GM12878 (cell line): Measurements from ENCODE around the gene TNRC6C. TPM values are rescaled to one million over a fixed set of nuclear protein-coding genes. Genes with fewer than 3 reads are reported as not detected.
A peak's percentile ranks its signal among the peaks of the same experiment; 100 is the strongest.

Experiments
- ATAC-seq: fragments of 200-7000 bp; cut with Tn5 transposase; 3 replicates; pipeline ENCODE4 v1.9.1; 2020; ENCODE audit warnings: mild to moderate bottlenecking, moderate library complexity
- BruUV-seq: library from RNA; stranded (reverse); fragments of 400-500 nt; replicated peaks from 2 replicates; lab custom pipeline; 2021; lab: Mats Ljungman, UMichigan
- CTCF ChIA-PET: fragments of 300-600 bp; sonication (Branson Sonifier 250); formaldehyde crosslinking; extraction: SDS; loops from one replicate; lab custom pipeline; 2021; ENCODE audit warnings: inconsistent platforms; lab: Yijun Ruan, JAX
- POLR2A ChIA-PET: fragments of 350-600 bp; formaldehyde crosslinking; extraction: SDS; loops from one replicate; lab custom pipeline; 2021; ENCODE audit warnings: inconsistent platforms; lab: Charles Lee
- RAD21 ChIA-PET: fragments of 300-600 bp; sonication (Branson Sonifier 250); formaldehyde crosslinking; loops from one replicate; lab custom pipeline; 2023; ENCODE audit warnings: antibody characterized with exemption; ENCODE audit not compliant: unreplicated experiment; lab: Charles Lee
- SMC1A ChIA-PET: fragments of 300-600 bp; sonication (Branson Sonifier 250); formaldehyde crosslinking; loops from one replicate; lab custom pipeline; 2023; ENCODE audit not compliant: unreplicated experiment, uncharacterized antibody; lab: Charles Lee
- DNase-seq: peaks from one replicate; pipeline ENCODE4 v3.0.0-alpha.2; 2011; ENCODE audit warnings: low read depth, low spot score
- FAIRE-seq: peaks from 3 replicates; lab custom pipeline; 2011; peaks lifted over from hg19 to GRCh38; lab: Jason Lieb, UNC
- H2AFZ ChIP-seq: 2 replicates; pipeline ENCODE4 v1.6.0; 2011; ENCODE audit warnings: low read depth, low read length, control low read depth; ENCODE audit not compliant: control insufficient read depth
- H3K27ac ChIP-seq: 2 replicates; pipeline ENCODE4 v1.5.1; 2011; ENCODE audit warnings: control low read depth; ENCODE audit not compliant: control insufficient read depth, insufficient read depth
- H3K27me3 ChIP-seq, 2 experiments: replicated peaks in 1 of 2; 2 replicates each; pipeline versions ENCODE4 v1.6.0 to v1.6.1; 2011; ENCODE audit warnings: low read length in 1 of 2; ENCODE audit not compliant: control insufficient read depth in 2 of 2, insufficient read depth in 2 of 2
- H3K36me3 ChIP-seq, 2 experiments: 2 replicates each; pipeline ENCODE4 v1.5.1; 2011; ENCODE audit warnings: low read length in 1 of 2; ENCODE audit not compliant: control insufficient read depth in 2 of 2, insufficient read depth in 2 of 2
- H3K4me1 ChIP-seq: 2 replicates; pipeline ENCODE4 v1.6.1; 2011; ENCODE audit warnings: mild to moderate bottlenecking, low read length, moderate library complexity, mixed read lengths; ENCODE audit not compliant: control insufficient read depth, insufficient read depth
- H3K4me2 ChIP-seq: 2 replicates; pipeline ENCODE4 v1.6.0; 2011; ENCODE audit warnings: control low read depth; ENCODE audit not compliant: control insufficient read depth, insufficient read depth
- H3K4me3 ChIP-seq: fragments of 200-600 bp; sonication (generic); 2 replicates; pipeline ENCODE4 v1.5.1; 2016
- H3K79me2 ChIP-seq: 2 replicates; pipeline ENCODE4 v1.6.0; 2011; ENCODE audit warnings: low read length; ENCODE audit not compliant: control insufficient read depth, insufficient read depth
- H3K9ac ChIP-seq: 2 replicates; pipeline ENCODE4 v1.8.0; 2011; ENCODE audit warnings: low read length, control low read depth, mixed read lengths; ENCODE audit not compliant: control insufficient read depth, insufficient read depth
- H3K9me3 ChIP-seq: replicated peaks from 3 replicates; pipeline ENCODE4 v1.5.1; 2011; ENCODE audit warnings: mild to moderate bottlenecking, low read length; ENCODE audit not compliant: control insufficient read depth, insufficient read depth
- H4K20me1 ChIP-seq: 2 replicates; pipeline ENCODE4 v1.6.0; 2011; ENCODE audit not compliant: control insufficient read depth, insufficient read depth
- BHLHE40 ChIP-seq, 2 experiments: fragments of 450-650 bp in 1 of 2; IDR thresholded peaks; 2 replicates each; pipeline ENCODE4 v1.6.1; 2011 to 2017; ENCODE audit warnings: low read depth in 2 of 2, borderline replicate concordance in 1 of 2, improper control_type of control experiment in 1 of 2, low read length in 1 of 2, mild to moderate bottlenecking in 1 of 2
- CHD4 ChIP-seq: fragments of 200-600 bp; sonication (generic); IDR thresholded peaks from 2 replicates; pipeline ENCODE4 v1.6.1; 2016; ENCODE audit warnings: mild to moderate bottlenecking
- CREB1 ChIP-seq: IDR thresholded peaks from 2 replicates; pipeline ENCODE4 v1.6.1; 2012; ENCODE audit warnings: low read depth, mild to moderate bottlenecking, inconsistent platforms
- GATAD2B ChIP-seq: fragments of 450-650 bp; conservative IDR thresholded peaks from 2 replicates; pipeline ENCODE4 v1.6.1; 2017; ENCODE audit warnings: low read depth, mild to moderate bottlenecking, moderate library complexity
- HDAC6 ChIP-seq: fragments of 200-600 bp; sonication (generic); IDR thresholded peaks from one replicate; pipeline ENCODE4 v1.8.0; 2017; ENCODE audit warnings: antibody characterized with exemption; ENCODE audit not compliant: unreplicated experiment
- HDGF ChIP-seq: fragments of 450-650 bp; IDR thresholded peaks from 2 replicates; pipeline ENCODE4 v1.6.1; 2016; ENCODE audit warnings: antibody characterized with exemption
- IKZF1 ChIP-seq: fragments of 450-650 bp; conservative IDR thresholded peaks from 2 replicates; pipeline ENCODE4 v1.6.1; 2017; ENCODE audit warnings: antibody characterized with exemption, mild to moderate bottlenecking
- IKZF2 ChIP-seq, 2 experiments: fragments of 450-650 bp; IDR thresholded peaks; 2 replicates each; pipeline ENCODE4 v1.6.1; 2017; ENCODE audit warnings: mild to moderate bottlenecking in 2 of 2, moderate library complexity in 2 of 2
- IRF4 ChIP-seq: IDR thresholded peaks from 2 replicates; pipeline ENCODE4 v1.6.1; 2011; ENCODE audit warnings: low read depth, low read length
- JUNB ChIP-seq: IDR thresholded peaks from 2 replicates; pipeline ENCODE4 v1.6.1; 2016; ENCODE audit warnings: antibody characterized with exemption, mild to moderate bottlenecking
- MEF2B ChIP-seq: fragments of 450-650 bp; IDR thresholded peaks from 2 replicates; pipeline ENCODE4 v1.6.1; 2018; ENCODE audit warnings: mild to moderate bottlenecking, moderate library complexity; ENCODE audit not compliant: partially characterized antibody, poor library complexity, severe bottlenecking
- MXI1 ChIP-seq: fragments of 150-350 bp; IDR thresholded peaks from 2 replicates; pipeline ENCODE4 v1.6.1; 2011; ENCODE audit warnings: low read depth, mild to moderate bottlenecking, inconsistent platforms, low read length, improper control_type of control experiment
- NBN ChIP-seq: fragments of 450-650 bp; IDR thresholded peaks from 2 replicates; pipeline ENCODE4 v1.6.1; 2016
- NR2F1 ChIP-seq: fragments of 450-650 bp; conservative IDR thresholded peaks from 2 replicates; pipeline ENCODE4 v1.6.1; 2017; ENCODE audit warnings: mild to moderate bottlenecking
- PAX5 ChIP-seq: IDR thresholded peaks from 2 replicates; pipeline ENCODE4 v1.6.1; 2011; ENCODE audit warnings: low read depth, low read length, borderline replicate concordance
- POLR2A ChIP-seq: IDR thresholded peaks from 2 replicates; pipeline ENCODE4 v1.6.1; 2011; ENCODE audit warnings: low read depth, mild to moderate bottlenecking, low read length
- SPI1 ChIP-seq: IDR thresholded peaks from 2 replicates; pipeline ENCODE4 v1.6.1; 2011; ENCODE audit warnings: low read depth, mild to moderate bottlenecking, low read length, moderate library complexity, borderline replicate concordance; ENCODE audit not compliant: insufficient read depth
- YBX1 ChIP-seq: fragments of 450-650 bp; IDR thresholded peaks from 2 replicates; pipeline ENCODE4 v1.6.1; 2016; ENCODE audit warnings: antibody characterized with exemption
- YY1 ChIP-seq: IDR thresholded peaks from 2 replicates; pipeline ENCODE4 v1.6.1; 2011; ENCODE audit warnings: low read depth, mild to moderate bottlenecking, low read length
- ZNF207 ChIP-seq: fragments of 450-650 bp; IDR thresholded peaks from 2 replicates; pipeline ENCODE4 v1.6.1; 2014; ENCODE audit warnings: antibody characterized with exemption, mild to moderate bottlenecking, borderline replicate concordance
- WGBS: methylation state at CpG from one replicate; pipeline ENCODE4 v1.1.6; 2016; ENCODE audit warnings: low lambda C conversion rate; ENCODE audit not compliant: insufficient replicate concordance, insufficient coverage; ENCODE audit errors: missing lambda C conversion rate; 5-methylcytosine and 5-hydroxymethylcytosine counted together
- in situ Hi-C: fragments of 300-500 bp; cut with MboI; formaldehyde crosslinking; loops from 9 replicates; pipeline ENCODE4 v1.14.3; 2018; ENCODE audit warnings: mixed read lengths
- intact Hi-C: fragments of 100-400 bp; cut with micrococcal nuclease; formaldehyde crosslinking; loops from one replicate; pipeline ENCODE4 v1.14.2; 2022; ENCODE audit not compliant: unreplicated experiment
- polyA plus RNA-seq, 11 experiments: library from polyadenylated mRNA; depleted of rRNA in 4 of 11; unstranded in 6 of 11; stranded (reverse) in 5 of 11; fragments of >200 nt; fragmentation: Nextera tagmentation in 4 of 11; fragmentation: Illumina TruSeq in 1 of 11; extraction: Ambion mirVana in 4 of 11; extraction: Trizol in 1 of 11; gene quantifications; 1 replicate in 1 of 11; 2 replicates in 10 of 11; pipeline versions ENCODE4 v1.2.1 to v1.2.3, GENCODE V29; 2011 to 2016; ENCODE audit warnings: inconsistent platforms in 2 of 11, missing spikeins in 2 of 11, low read depth in 1 of 11
- total RNA-seq, 4 experiments: library from RNA; depleted of rRNA in 3 of 4; stranded (reverse); fragments of >200 nt in 3 of 4; fragmentation: Illumina TruSeq in 1 of 4; extraction: Trizol in 1 of 4; gene quantifications; 2 replicates each; pipeline versions ENCODE4 v1.2.1 to v1.2.3, GENCODE V29; 2013 to 2021
- TF ChIP-seq, protein P1 (sequence below): fragments of 450-650 bp; IDR thresholded peaks from 2 replicates; pipeline ENCODE4 v1.6.1; 2017; ENCODE audit warnings: mild to moderate bottlenecking, low read depth, inconsistent platforms; ENCODE audit not compliant: poor library complexity, severe bottlenecking
- TF ChIP-seq, protein P2 (sequence below): IDR thresholded peaks from 2 replicates; pipeline ENCODE4 v1.6.1; 2011; ENCODE audit warnings: borderline replicate concordance, low read depth, mild to moderate bottlenecking, moderate library complexity, low read length; ENCODE audit not compliant: insufficient read depth, poor library complexity, severe bottlenecking

Gene TNRC6C
- total and polyA plus RNA-seq, 10 of the 15 experiments (the other 5 are each of a cell fraction or from before 2014, with no cell fraction given), result 0.40 to 6.1 (median 0.96) TPM

DNA sequence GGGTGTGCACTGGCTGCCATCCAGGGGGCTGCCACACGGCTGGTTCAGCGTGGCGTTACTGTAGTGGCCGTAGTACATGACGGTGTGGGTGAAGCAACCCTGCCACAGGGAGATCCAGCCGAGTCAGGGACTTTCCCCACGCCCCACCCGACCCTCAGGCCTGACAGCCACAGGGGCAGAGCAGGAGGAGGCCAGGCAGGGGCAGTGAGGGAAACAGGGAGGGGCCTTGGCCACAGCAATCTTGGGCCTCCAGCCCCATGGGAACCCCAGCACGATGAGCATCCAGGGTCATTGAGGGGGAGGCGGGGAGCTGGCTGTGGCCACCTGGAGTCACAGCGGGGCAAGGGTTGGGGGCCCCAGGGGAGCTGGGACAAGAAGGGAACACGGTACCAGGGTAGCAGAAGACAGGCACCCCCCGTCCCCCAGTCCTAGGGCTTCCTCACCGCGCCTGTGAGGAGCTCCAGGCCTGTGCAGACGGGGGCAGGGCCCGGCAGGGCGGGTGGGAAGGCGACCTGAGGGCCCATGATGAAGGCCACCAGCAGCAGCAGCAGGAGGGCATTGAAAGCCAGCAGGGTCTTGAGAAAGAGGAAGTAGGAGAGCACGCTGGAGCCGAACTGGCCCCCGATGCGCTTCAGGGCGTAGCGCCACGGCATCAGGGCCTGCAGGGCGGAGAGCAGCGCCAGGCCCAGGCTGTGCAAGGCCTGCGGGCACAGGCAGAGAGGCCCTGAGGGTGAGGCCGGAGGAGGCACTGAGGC, 165.8 kb downstream of the TNRC6C start:
- BruUV-seq, result no TSS peak
- FAIRE-seq, result peak; percentile 86
- Histone ChIP-seq H3K4me2 (peak overlapping the region; percentile 100), H3K27ac (peak overlapping the region; percentile 95), H3K79me2 (peaks cover 84% of the 10 kb centered on the region), H4K20me1 (no peaks in the 10 kb centered on the region), H3K9me3 (no peaks in the 10 kb centered on the region), H3K27me3 (no peaks in the 10 kb centered on the region), H3K36me3 (peaks cover 14 to 16% of the 10 kb centered on the region in 2 experiments), H3K4me3 (peak overlapping the region; percentile 94), H3K4me1 (peaks cover 64% of the 10 kb centered on the region), H2AFZ (no peak overlapping the region; the same call in 1 of the 2 replicates), H3K9ac (peak overlapping the region; percentile 93)
- intact Hi-C loops, result no loop called here
- SMC1A ChIA-PET, result interaction anchor here (1.0 to 2.4 kb wide), 8 partner anchors 10 to 127 kb away, joined by 3 to 14 read pairs (median 4); no protein-coding TSS in a partner anchor
- DNase-seq, result no peak
- in situ Hi-C loops, result no loop called here
- peak; percentile 72 for ATAC-seq
- POLR2A ChIA-PET, result interaction anchor here (0.6 to 8.0 kb wide), 12 partner anchors 10 to 131 kb away, joined by 3 to 85 read pairs (median 4); partner anchors contain the start of gene SYNGR2
- CTCF ChIA-PET, result interaction anchor here (0.6 to 12.7 kb wide), 7 partner anchors 11 to 126 kb away, joined by 3 to 100 read pairs (median 5); no protein-coding TSS in a partner anchor
- 2% methylated on average over 30 of the region's 30 CpGs for WGBS
- RAD21 ChIA-PET, result interaction anchor here (0.5 to 3.9 kb wide), 11 partner anchors 8 to 104 kb away, joined by 3 to 29 read pairs (median 6); no protein-coding TSS in a partner anchor
- TF ChIP-seq PAX5, result peak; percentile 43; the same call in 1 of the 2 replicates
- TF ChIP-seq IKZF2 (IDR thresholded peaks at IDR 0.05), result peak in 1 of 2 experiments; percentile 9; a peak in 1 of 4 replicates
- TF ChIP-seq, protein P1, sequence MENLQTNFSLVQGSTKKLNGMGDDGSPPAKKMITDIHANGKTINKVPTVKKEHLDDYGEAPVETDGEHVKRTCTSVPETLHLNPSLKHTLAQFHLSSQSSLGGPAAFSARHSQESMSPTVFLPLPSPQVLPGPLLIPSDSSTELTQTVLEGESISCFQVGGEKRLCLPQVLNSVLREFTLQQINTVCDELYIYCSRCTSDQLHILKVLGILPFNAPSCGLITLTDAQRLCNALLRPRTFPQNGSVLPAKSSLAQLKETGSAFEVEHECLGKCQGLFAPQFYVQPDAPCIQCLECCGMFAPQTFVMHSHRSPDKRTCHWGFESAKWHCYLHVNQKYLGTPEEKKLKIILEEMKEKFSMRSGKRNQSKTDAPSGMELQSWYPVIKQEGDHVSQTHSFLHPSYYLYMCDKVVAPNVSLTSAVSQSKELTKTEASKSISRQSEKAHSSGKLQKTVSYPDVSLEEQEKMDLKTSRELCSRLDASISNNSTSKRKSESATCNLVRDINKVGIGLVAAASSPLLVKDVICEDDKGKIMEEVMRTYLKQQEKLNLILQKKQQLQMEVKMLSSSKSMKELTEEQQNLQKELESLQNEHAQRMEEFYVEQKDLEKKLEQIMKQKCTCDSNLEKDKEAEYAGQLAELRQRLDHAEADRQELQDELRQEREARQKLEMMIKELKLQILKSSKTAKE, result no peak
- no peak for TF ChIP-seq HDAC6
- TF ChIP-seq IKZF1, result peak; percentile 43
- no peak for TF ChIP-seq YBX1
- peak; percentile 53; the same call in 1 of the 2 replicates for TF ChIP-seq NR2F1
- peak; percentile 39 for TF ChIP-seq MEF2B
- TF ChIP-seq BHLHE40 (IDR thresholded peaks at IDR 0.05; ENCODE audit: borderline replicate concordance in 1 of 2, low read depth in 2 of 2, low read length in 1 of 2), result peak in 1 of 2 experiments; percentile 22; a peak in 1 of 4 replicates
- no peak for TF ChIP-seq ZNF207
- TF ChIP-seq SPI1, result peak; percentile 91
- TF ChIP-seq CHD4, result no peak
- no peak for TF ChIP-seq CREB1
- peak; percentile 31 for TF ChIP-seq YY1
- 0 out of 2 replicates have a peak, but pooled peaks have one; percentile 40 for TF ChIP-seq MXI1
- TF ChIP-seq IRF4, result no peak
- TF ChIP-seq HDGF, result peak; percentile 61; the same call in 1 of the 2 replicates
- TF ChIP-seq POLR2A, result peak; percentile 75
- TF ChIP-seq GATAD2B, result peak; percentile 75
- no peak for TF ChIP-seq NBN
- TF ChIP-seq, protein P2, sequence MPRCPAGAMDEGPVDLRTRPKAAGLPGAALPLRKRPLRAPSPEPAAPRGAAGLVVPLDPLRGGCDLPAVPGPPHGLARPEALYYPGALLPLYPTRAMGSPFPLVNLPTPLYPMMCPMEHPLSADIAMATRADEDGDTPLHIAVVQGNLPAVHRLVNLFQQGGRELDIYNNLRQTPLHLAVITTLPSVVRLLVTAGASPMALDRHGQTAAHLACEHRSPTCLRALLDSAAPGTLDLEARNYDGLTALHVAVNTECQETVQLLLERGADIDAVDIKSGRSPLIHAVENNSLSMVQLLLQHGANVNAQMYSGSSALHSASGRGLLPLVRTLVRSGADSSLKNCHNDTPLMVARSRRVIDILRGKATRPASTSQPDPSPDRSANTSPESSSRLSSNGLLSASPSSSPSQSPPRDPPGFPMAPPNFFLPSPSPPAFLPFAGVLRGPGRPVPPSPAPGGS, result no peak
- no peak for TF ChIP-seq JUNB
